Central memory CD4-positive, alpha-beta T cell (primary cell): ENCODE data around the gene PRKG1.

ENCODE experiments used
- DNase-seq: peaks from one replicate; pipeline ENCODE4 v3.0.0; 2022

Gene PRKG1

DNA sequence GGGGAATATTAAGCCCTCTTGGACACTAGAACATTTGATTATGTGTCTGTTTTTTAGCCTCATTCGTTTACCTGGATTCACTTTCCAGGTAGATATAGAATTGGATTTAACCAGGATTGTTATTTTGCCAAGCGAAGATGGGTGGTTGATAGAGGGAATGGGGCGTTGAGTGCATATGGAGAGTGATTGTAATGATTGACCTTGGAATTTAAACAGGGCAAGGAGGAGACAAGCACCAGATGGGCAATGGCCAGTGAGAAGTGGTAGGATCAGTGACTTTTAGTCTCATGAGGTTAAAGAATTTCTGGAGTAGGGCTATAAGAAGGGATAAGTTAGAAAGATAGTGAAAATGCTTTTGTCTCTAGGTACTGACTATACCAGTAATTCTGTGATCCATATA is 836.3 kb downstream of the PRKG1 start:
- DNase-seq, result no peak

- DNase-seq, result no peak
Observed at GRCh38 chr10:51911723-51912122, 837.4 kb downstream of the PRKG1 start.

DNA sequence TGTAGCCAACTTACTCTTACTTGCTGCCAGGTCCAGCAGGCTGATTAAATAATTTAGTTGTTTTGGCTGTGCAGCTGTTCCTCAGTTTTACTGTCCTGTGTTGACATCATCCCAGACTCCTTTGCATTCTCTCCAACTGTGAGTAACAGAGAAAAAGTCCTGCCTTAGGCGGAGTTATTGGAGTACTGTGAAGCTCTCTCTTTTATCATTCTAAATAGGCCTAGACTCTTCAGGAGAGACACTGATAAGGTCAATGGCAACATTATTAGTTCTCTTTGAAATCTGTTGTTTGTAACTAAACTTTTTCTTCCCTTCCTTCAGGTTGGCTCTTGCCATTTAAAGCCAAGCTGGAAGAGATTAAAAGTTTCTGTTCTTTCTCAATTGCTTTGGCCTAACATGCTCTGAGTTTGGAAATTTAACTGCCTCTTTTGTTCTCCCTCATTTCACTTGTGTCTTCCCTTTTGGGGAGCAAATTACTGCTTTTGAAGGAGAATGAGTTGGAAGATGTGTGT is 840.8 kb downstream of the PRKG1 start:
- DNase-seq, result no peak

DNA sequence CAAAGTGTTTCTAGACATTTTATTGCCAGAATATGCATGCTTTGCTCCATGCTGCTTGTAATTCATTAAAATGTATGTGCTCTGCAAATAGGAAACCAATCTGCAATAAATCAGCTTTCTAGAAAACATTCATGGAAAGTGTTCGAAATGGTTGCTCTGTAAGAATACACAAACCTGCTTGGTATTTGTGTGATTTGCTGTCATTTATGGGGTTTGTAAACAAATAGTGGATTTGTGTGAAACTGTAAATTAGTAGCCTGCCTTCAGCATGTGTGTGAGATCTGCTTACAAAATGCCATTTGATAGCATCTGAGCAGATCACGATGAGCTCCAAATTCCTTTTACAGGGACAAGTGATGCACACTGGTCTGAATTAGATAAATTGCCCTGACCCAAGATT is 844.2 kb downstream of the PRKG1 start:
- DNase-seq, result no peak

GRCh38 chr10:51918884-51919325 is 844.6 kb downstream of the PRKG1 start:
- no peak for DNase-seq

GRCh38 chr10:51920672-51921071 is 846.4 kb downstream of the PRKG1 start:
- DNase-seq, result no peak

- DNase-seq, result no peak
Observed at GRCh38 chr10:51924359-51924758, 850.1 kb downstream of the PRKG1 start.

GRCh38 chr10:51926337-51926736 is 852.0 kb downstream of the PRKG1 start:
- DNase-seq, result no peak

DNA sequence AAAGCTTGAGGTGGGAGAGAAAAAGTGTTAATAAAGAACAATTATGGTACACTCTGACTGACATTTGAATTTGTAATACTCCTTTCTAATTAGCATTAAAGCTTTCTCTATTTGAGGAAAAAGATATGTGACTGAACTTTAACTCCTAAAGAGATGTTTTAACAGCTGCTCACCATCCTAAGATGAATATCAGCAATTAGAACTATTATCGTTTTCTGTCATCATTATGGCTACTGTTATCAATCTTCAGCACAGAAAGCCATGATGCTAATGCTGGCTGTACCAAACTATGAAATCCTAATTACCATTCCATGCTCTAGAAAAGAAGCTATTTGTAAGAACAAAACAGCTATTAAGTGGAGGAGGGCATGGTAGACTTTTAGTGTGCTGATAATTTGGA is 853.9 kb downstream of the PRKG1 start:
- no peak for DNase-seq

DNA sequence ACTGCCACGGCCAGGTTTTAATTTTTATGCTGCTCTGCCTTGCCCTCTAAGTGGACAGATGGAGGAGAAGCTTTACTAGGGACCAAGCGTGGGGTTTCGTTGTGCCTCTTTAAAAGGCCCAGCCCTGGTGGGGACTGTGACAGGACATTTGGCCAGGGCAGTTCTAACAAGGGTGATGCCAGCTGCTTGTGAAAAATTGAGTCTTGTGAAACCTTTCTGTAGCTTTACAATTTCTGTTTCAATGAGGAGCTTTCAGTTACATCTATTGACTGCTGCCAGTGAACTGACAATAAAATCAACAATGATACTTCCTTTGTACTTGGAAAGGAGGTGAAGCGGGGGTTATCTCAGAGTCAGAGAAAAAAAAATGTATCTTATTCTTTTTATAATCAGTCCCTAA is 858.2 kb downstream of the PRKG1 start:
- DNase-seq, result no peak

GRCh38 chr10:51934373-51934772 is 860.1 kb downstream of the PRKG1 start:
- DNase-seq, result no peak

GRCh38 chr10:51935341-51935740 is 861.1 kb downstream of the PRKG1 start:
- DNase-seq, result no peak

GRCh38 chr10:51937308-51938140 is 863.2 kb downstream of the PRKG1 start:
- DNase-seq, result no peak

- no peak for DNase-seq
Observed at GRCh38 chr10:51950371-51950995, 876.2 kb downstream of the PRKG1 start.

- no peak for DNase-seq
Observed at GRCh38 chr10:51950996-51951555, 876.8 kb downstream of the PRKG1 start.

- no peak for DNase-seq
Observed at GRCh38 chr10:51951601-51952000, 877.3 kb downstream of the PRKG1 start.

DNA sequence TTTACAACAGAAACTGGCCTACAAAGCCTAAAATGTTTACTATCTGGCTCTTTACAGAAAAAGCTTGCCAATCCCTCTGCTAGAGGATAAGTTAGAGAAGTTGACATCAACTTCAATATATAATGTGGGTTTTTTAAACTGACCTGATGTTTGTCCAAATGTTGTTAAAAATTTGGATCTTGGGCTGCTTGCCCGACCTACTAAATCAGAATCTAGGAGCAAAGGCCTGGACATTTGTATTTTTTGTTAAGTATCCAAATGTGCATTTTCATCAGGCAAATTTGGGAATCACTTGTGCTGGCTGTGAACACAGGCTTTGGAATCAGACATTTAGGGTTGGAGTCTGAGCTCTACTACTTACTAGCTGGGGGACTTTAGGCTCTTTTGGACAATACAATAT is 877.8 kb downstream of the PRKG1 start:
- no peak for DNase-seq

GRCh38 chr10:51955696-51956095 is 881.4 kb downstream of the PRKG1 start:
- DNase-seq, result no peak

DNA sequence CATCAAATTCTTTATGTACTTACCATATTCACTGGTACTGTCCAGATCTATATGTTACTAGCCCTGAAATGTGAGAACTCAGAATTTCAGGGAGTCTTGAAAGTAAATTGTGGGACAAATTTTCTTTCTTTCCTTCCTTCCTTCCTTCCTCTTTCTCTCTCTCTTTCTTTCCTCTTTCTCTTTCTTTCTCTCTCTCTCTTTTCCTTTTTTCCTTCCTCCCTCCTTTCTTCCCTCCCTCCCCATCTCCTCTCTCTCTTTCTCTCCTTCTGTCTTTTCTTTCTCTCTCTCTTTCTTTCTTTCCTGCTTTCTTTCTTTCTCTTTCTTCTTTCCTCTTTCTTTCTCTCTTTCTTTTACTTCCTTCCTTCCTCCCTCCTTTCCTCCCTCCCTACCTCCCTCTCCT is 882.5 kb downstream of the PRKG1 start:
- DNase-seq, result no peak

DNA sequence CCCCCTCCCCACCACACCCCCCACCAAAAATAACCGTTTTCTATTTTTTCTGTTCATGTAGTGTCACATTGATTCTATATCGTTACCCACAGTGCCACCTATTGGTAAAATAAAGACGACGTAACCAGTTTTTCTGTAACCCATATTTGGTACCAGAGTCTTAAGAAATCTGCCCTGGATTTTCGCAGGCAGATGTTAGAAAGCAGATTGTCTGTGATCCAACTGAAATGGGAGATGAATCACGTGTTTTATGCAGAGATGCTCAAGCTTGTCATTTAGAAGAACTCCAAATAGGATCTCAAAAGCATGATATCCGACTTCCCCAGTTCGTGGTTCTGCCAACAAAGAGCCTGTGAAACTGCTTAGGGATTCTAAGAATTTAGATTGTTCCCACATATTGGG is 886.2 kb downstream of the PRKG1 start:
- no peak for DNase-seq

- DNase-seq, result no peak
Observed at GRCh38 chr10:51961401-51961800, 887.1 kb downstream of the PRKG1 start.

GRCh38 chr10:51964630-51965029 is 890.3 kb downstream of the PRKG1 start:
- DNase-seq, result no peak

DNA sequence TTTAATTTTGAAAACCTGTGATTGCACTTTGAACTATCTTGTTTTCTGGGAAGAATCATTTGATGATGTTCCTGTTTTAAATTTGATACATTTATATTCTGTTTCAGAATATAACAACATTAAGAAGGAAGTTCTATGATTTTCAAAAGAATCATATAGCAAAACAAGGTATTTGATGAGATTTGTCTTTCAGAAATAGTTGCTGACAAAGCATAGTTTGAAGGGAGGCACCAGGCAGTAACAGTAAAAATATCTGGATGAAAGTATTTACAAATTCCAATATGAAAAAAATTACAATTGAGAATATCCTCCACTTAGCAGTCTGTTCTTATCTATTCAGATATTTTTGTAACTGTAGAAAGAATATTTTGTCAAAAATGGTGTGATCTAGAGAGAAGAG is 891.2 kb downstream of the PRKG1 start:
- DNase-seq, result no peak
